ENCODE data around the gene OR5I1. TPM values are rescaled to one million over a fixed set of nuclear protein-coding genes. Genes with fewer than 3 reads are reported as not detected.

The OR5I1 gene
- total RNA-seq = not detected
- polyA plus RNA-seq = not detected
- long read RNA-seq, donor 1 = 0 reads
- long read RNA-seq, donor 2 = 0 reads
- long read RNA-seq, donor 3 = 0 reads

- ATAC-seq (no peak), DNase-seq (no peak)
- H3K4me1 ChIP-seq = no peaks in the 10 kb centered on the region
- TF ChIP-seq CTCF (IDR thresholded peaks at IDR 0.05) (no peak), POLR2A (IDR thresholded peaks at IDR 0.05) (no peak)
- no peak within 1 kb of the TSS for H3K27ac ChIP-seq
- H3K36me3 ChIP-seq = no peaks in the 10 kb centered on the region
- 61 to 70% (median 64%) methylated on average over 2 of the region's 2 CpGs for WGBS, 4 donors
- H3K4me3 ChIP-seq = no peak within 1 kb of the TSS
- H3K9me3 ChIP-seq = peaks cover 0 to 10% (median 0%) of the 10 kb centered on the region in 12 donors
- no peaks in the 10 kb centered on the region for H3K27me3 ChIP-seq
- intact Hi-C loops (cut with DNase I) = no loop called here
These were observed at the start of gene OR5I1 for GRCh38 chr11:55936300-55936699. OR5I1 (minus strand) TSS chr11:55936400; CDS start chr11:55936400, 0 bp downstream.

- intact Hi-C loops (cut with DNase I) = no loop called here
- no peak overlapping the region for H3K27ac ChIP-seq
- no peak overlapping the region for H3K4me3 ChIP-seq
- H3K9me3 ChIP-seq = no peaks in the 10 kb centered on the region
- DNase-seq (no peak), ATAC-seq (no peak)
- WGBS, 4 donors = 86 to 91% (median 87%) methylated on average over 2 to 3 of the region's 3 CpGs
- H3K4me1 ChIP-seq = no peaks in the 10 kb centered on the region
- H3K27me3 ChIP-seq = no peaks in the 10 kb centered on the region
- TF ChIP-seq CTCF (IDR thresholded peaks at IDR 0.05) (no peak), POLR2A (IDR thresholded peaks at IDR 0.05) (no peak)
- no peaks in the 10 kb centered on the region for H3K36me3 ChIP-seq
These were observed 34.7 kb upstream of the OR5I1 start for GRCh38 chr11:55970935-55971334.

GRCh38 chr11:55969845-55970244 lies 33.6 kb upstream of the OR5I1 start, which contains the start of gene OR10AG1:
OR10AG1 (minus strand) TSS chr11:55969945; CDS start chr11:55969907, 38 bp downstream.
- H3K9me3 ChIP-seq = no peaks in the 10 kb centered on the region
- DNase-seq (no peak), ATAC-seq (no peak)
- H3K4me1 ChIP-seq = no peaks in the 10 kb centered on the region
- WGBS, 4 donors = 80 to 89% (median 83%) methylated on average over 2 of the region's 2 CpGs
- no peak within 1 kb of the TSS for H3K27ac ChIP-seq
- no peaks in the 10 kb centered on the region for H3K36me3 ChIP-seq
- H3K4me3 ChIP-seq = no peak within 1 kb of the TSS
- no peaks in the 10 kb centered on the region for H3K27me3 ChIP-seq
- intact Hi-C loops (cut with DNase I) = no loop called here
- TF ChIP-seq CTCF (IDR thresholded peaks at IDR 0.05) = no peak
- TF ChIP-seq POLR2A (IDR thresholded peaks at IDR 0.05) = no peak

- Histone ChIP-seq H3K27me3 (no peaks in the 10 kb centered on the region), H3K36me3 (no peaks in the 10 kb centered on the region), H3K27ac (no peak overlapping the region), H3K9me3 (no peaks in the 10 kb centered on the region), H3K4me1 (no peaks in the 10 kb centered on the region), H3K4me3 (no peak overlapping the region)
- TF ChIP-seq CTCF (IDR thresholded peaks at IDR 0.05) (no peak), POLR2A (IDR thresholded peaks at IDR 0.05) (no peak)
- intact Hi-C loops (cut with DNase I) = no loop called here
- ATAC-seq = no peak
- DNase-seq = no peak
- WGBS, 4 donors = 70 to 77% (median 76%) methylated on average over 5 of the region's 5 CpGs
These were observed 31.7 kb upstream of the OR5I1 start for GRCh38 chr11:55967914-55968313.
